ENCODE data around the gene HPCAL4.

Gene HPCAL4

GRCh38 chr1:39655578-39656268, 35.5 kb downstream of the HPCAL4 start:
- H3K27ac Mint-ChIP-seq: no peak overlapping the region
- H3K4me3 Mint-ChIP-seq: no peak overlapping the region
- H3K27me3 Mint-ChIP-seq: peaks cover 6% of the 10 kb centered on the region
- no peaks in the 10 kb centered on the region for H3K36me3 Mint-ChIP-seq
- H3K4me1 Mint-ChIP-seq (ENCODE audit: low read depth): peaks cover 6% of the 10 kb centered on the region
- H3K9me3 Mint-ChIP-seq (ENCODE audit: low read depth): no peaks in the 10 kb centered on the region

- H3K4me3 Mint-ChIP-seq: no peak overlapping the region
- no peaks in the 10 kb centered on the region for H3K36me3 Mint-ChIP-seq
- no peak overlapping the region for H3K27ac Mint-ChIP-seq
- H3K27me3 Mint-ChIP-seq: peaks cover 6% of the 10 kb centered on the region
- no peaks in the 10 kb centered on the region for H3K9me3 Mint-ChIP-seq (ENCODE audit: low read depth)
- peaks cover 6% of the 10 kb centered on the region for H3K4me1 Mint-ChIP-seq (ENCODE audit: low read depth)
Measured at GRCh38 chr1:39654291-39654690, 36.9 kb downstream of the HPCAL4 start.

DNA sequence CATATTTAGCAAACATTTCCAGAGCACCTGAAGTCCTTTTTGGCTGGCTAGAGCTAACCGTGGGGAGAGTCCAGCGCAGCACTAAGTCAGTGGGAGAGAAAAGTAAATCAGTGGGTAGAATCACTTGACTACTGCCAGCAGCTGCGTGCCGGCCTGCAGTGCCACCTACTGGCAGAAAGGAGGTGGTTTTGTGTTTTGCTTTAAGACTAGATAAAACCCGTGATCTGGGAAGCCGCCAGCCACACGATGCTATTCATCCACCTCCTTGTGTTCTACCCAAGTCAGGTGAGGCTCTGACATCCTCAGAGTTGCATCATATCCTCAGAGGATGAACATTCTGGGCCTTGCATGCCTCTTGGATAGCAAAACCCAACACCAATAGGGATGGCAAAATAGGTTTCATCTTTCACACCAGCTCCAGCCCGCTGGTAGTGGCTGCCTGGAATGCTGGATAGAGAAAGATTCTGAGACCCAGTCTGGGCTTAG, 37.6 kb downstream of the HPCAL4 start:
- H3K4me1 Mint-ChIP-seq (ENCODE audit: low read depth): peaks cover 6% of the 10 kb centered on the region
- no peak overlapping the region for H3K4me3 Mint-ChIP-seq
- no peak overlapping the region for H3K27ac Mint-ChIP-seq
- no peaks in the 10 kb centered on the region for H3K9me3 Mint-ChIP-seq (ENCODE audit: low read depth)
- no peaks in the 10 kb centered on the region for H3K36me3 Mint-ChIP-seq
- peaks cover 6% of the 10 kb centered on the region for H3K27me3 Mint-ChIP-seq

GRCh38 chr1:39652554-39652953, 38.7 kb downstream of the HPCAL4 start:
- no peak overlapping the region for H3K4me3 Mint-ChIP-seq
- no peak overlapping the region for H3K27ac Mint-ChIP-seq
- peaks cover 3% of the 10 kb centered on the region for H3K4me1 Mint-ChIP-seq (ENCODE audit: low read depth)
- no peaks in the 10 kb centered on the region for H3K36me3 Mint-ChIP-seq
- H3K27me3 Mint-ChIP-seq: peaks cover 6% of the 10 kb centered on the region
- no peaks in the 10 kb centered on the region for H3K9me3 Mint-ChIP-seq (ENCODE audit: low read depth)

- Mint-ChIP-seq H3K36me3 (no peaks in the 10 kb centered on the region), H3K9me3 (ENCODE audit: low read depth) (no peaks in the 10 kb centered on the region), H3K27me3 (peaks cover 6% of the 10 kb centered on the region), H3K27ac (no peak overlapping the region), H3K4me1 (ENCODE audit: low read depth) (peaks cover 3% of the 10 kb centered on the region), H3K4me3 (no peak overlapping the region)
Measured at GRCh38 chr1:39652105-39652504, 39.1 kb downstream of the HPCAL4 start.

DNA sequence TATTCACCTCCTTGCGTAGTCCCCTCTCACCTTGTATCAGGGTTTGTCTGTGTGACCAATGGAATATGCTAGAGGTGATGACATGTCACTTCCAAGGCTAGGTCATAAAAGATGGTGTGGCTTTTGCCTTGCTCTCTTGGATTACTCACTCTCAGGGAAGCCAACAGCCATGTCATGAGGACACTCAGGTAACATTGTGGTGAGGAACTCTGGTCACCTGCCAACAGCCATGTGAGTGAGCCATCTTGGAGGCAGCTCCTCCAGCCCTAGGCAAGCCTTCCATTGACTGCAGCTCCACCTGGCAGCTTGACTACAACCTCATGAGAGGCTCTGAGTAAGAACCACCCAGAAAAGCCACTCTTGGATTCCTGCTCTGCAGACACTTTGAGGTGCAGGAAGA, 40.8 kb downstream of the HPCAL4 start:
- no peaks in the 10 kb centered on the region for H3K9me3 Mint-ChIP-seq (ENCODE audit: low read depth)
- peaks cover 6% of the 10 kb centered on the region for H3K27me3 Mint-ChIP-seq
- H3K4me1 Mint-ChIP-seq (ENCODE audit: low read depth): peaks cover 3% of the 10 kb centered on the region
- H3K4me3 Mint-ChIP-seq: no peak overlapping the region
- no peaks in the 10 kb centered on the region for H3K36me3 Mint-ChIP-seq
- H3K27ac Mint-ChIP-seq: no peak overlapping the region

GRCh38 chr1:39649636-39650185, 41.5 kb downstream of the HPCAL4 start:
- Mint-ChIP-seq H3K27me3 (peaks cover 6% of the 10 kb centered on the region), H3K36me3 (no peaks in the 10 kb centered on the region), H3K9me3 (ENCODE audit: low read depth) (no peaks in the 10 kb centered on the region), H3K4me1 (ENCODE audit: low read depth) (peaks cover 3% of the 10 kb centered on the region), H3K4me3 (no peak overlapping the region), H3K27ac (no peak overlapping the region)

DNA sequence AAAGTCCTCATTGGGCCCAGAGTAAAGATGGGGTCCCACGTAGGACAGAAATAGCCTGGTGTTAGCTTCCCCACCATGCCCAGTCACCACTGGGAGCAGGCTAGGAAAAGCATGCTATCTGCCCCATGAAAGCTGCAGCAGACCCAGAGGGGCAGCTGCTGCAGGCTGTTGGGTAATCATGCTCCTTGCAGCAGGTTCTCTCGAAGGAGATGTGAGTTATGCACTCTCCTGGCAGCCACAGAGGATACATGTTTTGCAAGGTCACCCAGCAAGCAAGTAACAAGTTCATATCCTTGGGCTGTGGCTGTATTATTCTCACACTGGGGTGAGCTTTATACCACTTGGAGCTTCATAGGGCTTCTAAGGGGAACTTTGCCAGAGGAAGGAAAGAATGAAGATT, 42.7 kb downstream of the HPCAL4 start:
- Mint-ChIP-seq H3K36me3 (no peaks in the 10 kb centered on the region), H3K4me3 (no peak overlapping the region)

DNA sequence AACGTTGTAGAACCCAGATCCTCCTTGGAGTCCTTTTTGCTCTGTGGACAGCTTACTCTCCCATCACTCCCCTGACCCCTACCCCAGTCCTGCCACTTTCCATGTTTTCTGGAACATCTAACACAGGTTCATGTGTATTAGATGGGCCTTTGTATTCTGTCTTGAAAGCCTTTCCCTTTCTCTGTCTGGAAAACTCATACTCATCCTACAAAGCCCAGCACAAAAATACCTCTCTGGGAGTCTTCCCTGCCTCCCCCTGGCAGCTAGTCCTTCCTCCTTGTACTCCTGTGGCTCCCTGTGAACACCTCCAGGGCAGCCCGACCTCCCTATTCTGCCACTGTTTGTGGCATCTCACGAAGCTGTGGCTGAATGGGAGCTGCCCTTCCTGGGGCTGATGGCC, 44.0 kb downstream of the HPCAL4 start:
- no peaks in the 10 kb centered on the region for H3K36me3 Mint-ChIP-seq
- H3K27ac Mint-ChIP-seq: no peak overlapping the region
- no peak overlapping the region for H3K4me3 Mint-ChIP-seq
- no peaks in the 10 kb centered on the region for H3K4me1 Mint-ChIP-seq (ENCODE audit: low read depth)
- H3K9me3 Mint-ChIP-seq (ENCODE audit: low read depth): no peaks in the 10 kb centered on the region
- H3K27me3 Mint-ChIP-seq: no peaks in the 10 kb centered on the region

More for the DNA sequence above, 42.7 kb downstream of the HPCAL4 start:
- no peaks in the 10 kb centered on the region for H3K9me3 Mint-ChIP-seq (ENCODE audit: low read depth)
- peaks cover 3% of the 10 kb centered on the region for H3K4me1 Mint-ChIP-seq (ENCODE audit: low read depth)
- H3K27ac Mint-ChIP-seq: no peak overlapping the region
- H3K27me3 Mint-ChIP-seq: peaks cover 2% of the 10 kb centered on the region

GRCh38 chr1:39646232-39647081, 44.8 kb downstream of the HPCAL4 start:
- no peaks in the 10 kb centered on the region for H3K27me3 Mint-ChIP-seq
- H3K27ac Mint-ChIP-seq: no peak overlapping the region
- no peaks in the 10 kb centered on the region for H3K9me3 Mint-ChIP-seq (ENCODE audit: low read depth)
- no peak overlapping the region for H3K4me3 Mint-ChIP-seq
- no peaks in the 10 kb centered on the region for H3K4me1 Mint-ChIP-seq (ENCODE audit: low read depth)
- no peaks in the 10 kb centered on the region for H3K36me3 Mint-ChIP-seq

DNA sequence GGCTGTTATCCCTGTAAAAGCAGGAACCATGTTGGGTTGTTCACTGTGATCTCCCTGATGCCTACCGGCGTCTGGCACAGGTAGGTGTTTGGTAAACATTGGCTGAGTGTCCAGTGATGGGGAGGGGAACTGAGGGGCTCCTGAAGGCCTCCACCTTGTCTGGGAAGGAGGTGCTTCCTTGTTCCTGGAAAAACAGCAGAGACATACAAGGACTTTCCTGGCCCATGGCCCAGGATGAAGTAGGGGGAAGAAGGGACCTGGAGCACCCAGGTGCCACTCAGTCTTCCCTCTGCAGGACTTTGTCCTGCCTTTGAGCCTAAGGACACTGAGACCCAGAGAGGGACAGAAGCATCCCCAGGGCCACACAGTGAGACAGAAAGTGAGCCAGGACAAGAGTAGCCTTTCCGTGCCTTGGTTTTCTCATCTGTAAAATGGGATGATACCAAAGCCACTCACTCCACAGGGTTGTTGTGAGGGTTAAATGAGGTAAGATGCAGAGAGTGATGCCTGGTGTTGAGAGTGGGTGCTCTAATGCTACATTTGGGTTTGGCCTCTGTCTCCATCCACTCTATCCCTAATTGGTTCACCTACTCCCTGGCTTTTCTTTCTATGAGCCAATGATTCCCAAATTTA, 45.7 kb downstream of the HPCAL4 start:
- Mint-ChIP-seq H3K9me3 (ENCODE audit: low read depth) (no peaks in the 10 kb centered on the region), H3K27ac (no peak overlapping the region), H3K4me3 (no peak overlapping the region), H3K27me3 (no peaks in the 10 kb centered on the region), H3K36me3 (no peaks in the 10 kb centered on the region), H3K4me1 (ENCODE audit: low read depth) (no peaks in the 10 kb centered on the region)

- Mint-ChIP-seq H3K27me3 (peaks cover under 1% of the 10 kb centered on the region), H3K4me1 (ENCODE audit: low read depth) (peaks cover 3% of the 10 kb centered on the region), H3K36me3 (no peaks in the 10 kb centered on the region), H3K27ac (no peak overlapping the region), H3K9me3 (ENCODE audit: low read depth) (no peaks in the 10 kb centered on the region), H3K4me3 (no peak overlapping the region)
Measured at GRCh38 chr1:39643705-39644104, 47.5 kb downstream of the HPCAL4 start.

GRCh38 chr1:39642796-39643195, 48.4 kb downstream of the HPCAL4 start:
- peaks cover 6% of the 10 kb centered on the region for H3K27me3 Mint-ChIP-seq
- no peak overlapping the region for H3K4me3 Mint-ChIP-seq
- H3K4me1 Mint-ChIP-seq (ENCODE audit: low read depth): peaks cover 4% of the 10 kb centered on the region
- H3K36me3 Mint-ChIP-seq: no peaks in the 10 kb centered on the region
- no peak overlapping the region for H3K27ac Mint-ChIP-seq
- H3K9me3 Mint-ChIP-seq (ENCODE audit: low read depth): no peaks in the 10 kb centered on the region

DNA sequence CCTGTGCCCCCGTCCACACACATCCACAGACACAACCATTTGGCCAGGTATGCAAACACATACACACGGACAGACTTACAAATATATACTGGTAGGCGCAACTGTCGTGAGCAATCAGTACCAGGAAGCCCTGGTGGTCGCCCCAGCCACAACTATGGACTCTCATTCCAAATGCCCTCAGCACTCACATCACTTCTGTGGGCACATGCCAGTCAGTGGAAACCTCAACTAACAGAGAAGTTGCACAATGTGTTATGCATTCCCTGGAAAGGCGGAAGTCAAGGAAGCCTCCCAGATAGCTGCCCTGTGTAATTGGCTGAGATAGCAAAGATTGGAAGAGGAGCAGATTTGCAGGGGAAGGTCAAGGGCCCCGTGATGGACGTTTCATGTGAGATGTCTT, 50.4 kb downstream of the HPCAL4 start:
- H3K4me3 Mint-ChIP-seq: no peak overlapping the region
- no peak overlapping the region for H3K27ac Mint-ChIP-seq
- H3K9me3 Mint-ChIP-seq (ENCODE audit: low read depth): no peaks in the 10 kb centered on the region
- no peaks in the 10 kb centered on the region for H3K36me3 Mint-ChIP-seq
- H3K4me1 Mint-ChIP-seq (ENCODE audit: low read depth): peaks cover 4% of the 10 kb centered on the region
- H3K27me3 Mint-ChIP-seq: peaks cover 10% of the 10 kb centered on the region
